HG02870 (cell line): Measurements from ENCODE around the gene ACSL1.
"Not testable (repeated sequence)": the region's sequence is repeated elsewhere in the genome, so short reads cannot be mapped to it uniquely, and the experiment has no call there.

ENCODE experiments used
- ATAC-seq: cut with Tn5 transposase; IDR thresholded peaks from one replicate; pipeline ENCODE4 v1.9.1; 2021; ENCODE audit warnings: mild to moderate bottlenecking, moderate library complexity; ENCODE audit not compliant: unreplicated experiment

ACSL1 gene

DNA sequence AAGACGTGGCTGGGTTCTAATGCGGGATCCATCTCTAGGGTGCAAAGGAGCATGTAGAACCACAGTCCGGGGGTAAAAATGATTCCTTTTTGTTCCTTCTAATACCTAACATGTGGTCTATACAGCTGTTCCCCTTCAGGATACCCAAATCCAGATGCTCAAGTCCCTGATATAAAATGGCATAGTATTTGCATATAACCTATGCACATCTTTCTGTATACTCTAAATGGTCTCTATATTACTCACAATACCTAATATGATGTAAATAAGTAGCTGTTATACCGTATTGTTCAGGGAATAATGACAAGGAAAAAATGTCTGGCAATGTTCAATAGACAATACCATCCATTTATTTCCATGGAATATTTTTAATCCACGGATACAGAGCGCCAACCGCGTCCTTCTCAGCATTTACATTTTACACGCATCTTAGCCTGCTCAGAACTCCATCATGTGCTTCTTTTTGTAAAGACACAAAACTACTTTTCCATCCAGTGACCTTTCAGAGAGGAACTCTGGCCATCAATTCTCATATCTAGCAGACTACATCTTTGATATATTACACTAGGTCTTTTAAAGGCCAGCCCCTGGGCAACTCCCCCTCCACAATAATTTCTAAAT lies 31.9 kb downstream of the ACSL1 start:
- no peak for ATAC-seq

DNA sequence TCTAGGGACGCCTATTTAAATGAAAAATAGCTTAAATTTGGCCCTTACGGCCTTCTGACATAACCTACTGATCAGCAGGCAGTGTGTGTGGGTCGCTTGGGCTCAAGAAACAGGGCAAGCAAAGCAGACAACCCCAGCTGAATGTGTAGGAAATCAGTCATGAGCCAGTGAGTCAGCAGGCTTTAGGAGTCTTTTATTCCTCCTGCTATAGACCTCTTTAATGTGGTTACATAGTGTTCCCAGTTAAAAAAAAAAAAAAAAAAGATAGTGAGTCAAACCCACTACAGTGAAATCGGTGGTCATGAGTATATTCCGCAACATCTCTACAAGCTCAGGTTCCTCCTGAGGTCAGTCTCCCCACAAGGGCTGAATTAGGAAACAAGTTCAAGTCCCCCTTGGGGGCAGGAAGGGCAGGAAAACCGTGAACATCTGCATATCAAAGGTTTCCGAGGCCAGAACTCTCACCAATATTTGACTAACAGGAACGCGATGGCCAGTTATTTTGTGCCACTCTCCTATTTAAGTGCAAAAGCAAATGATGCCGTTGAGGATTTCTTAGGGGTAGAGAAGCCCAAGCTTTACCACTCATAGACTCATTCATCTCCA lies 32.7 kb downstream of the ACSL1 start:
- ATAC-seq = no peak

DNA sequence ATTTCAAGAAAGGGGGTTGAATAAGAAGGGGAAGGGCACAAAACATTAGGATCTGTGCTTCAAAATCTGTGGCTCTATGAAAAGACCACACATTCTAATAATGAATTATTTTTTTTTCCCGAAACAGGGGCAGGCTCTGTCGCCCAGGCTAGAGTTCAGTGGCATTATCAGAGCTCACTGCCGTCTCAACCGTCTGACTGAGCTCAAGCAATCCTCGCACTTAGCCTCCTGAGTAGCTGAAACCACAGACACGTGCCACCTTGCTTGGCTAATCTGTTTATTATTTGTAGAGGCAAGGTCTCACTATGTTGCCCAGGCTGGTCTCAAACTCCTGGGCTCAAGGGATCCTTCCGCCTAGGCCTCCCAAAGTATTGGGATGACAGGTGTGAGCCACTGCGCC lies 33.4 kb downstream of the ACSL1 start:
- no peak for ATAC-seq

DNA sequence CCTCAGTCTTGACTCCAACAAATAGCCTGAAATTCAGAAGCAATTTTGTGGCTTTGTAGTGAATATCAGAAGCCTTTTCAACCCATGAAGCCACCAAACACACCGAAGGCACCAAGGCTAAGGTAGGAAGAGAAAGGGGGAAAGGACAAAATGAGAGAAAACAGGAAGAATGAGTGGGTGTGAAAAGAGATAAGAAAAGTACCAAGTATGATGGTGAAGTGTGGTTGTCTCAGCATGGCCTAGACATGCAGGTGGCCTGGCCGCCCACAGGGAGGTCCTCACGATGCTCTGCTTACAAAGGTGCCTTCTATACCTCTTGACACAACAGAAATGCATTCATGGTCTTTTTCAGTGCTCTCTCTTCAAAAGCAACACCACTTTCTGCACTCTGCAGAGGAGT lies 34.9 kb downstream of the ACSL1 start:
- ATAC-seq = no peak

GRCh38 chr4:184787766-184788503 lies 37.8 kb downstream of the ACSL1 start:
- no peak for ATAC-seq

DNA sequence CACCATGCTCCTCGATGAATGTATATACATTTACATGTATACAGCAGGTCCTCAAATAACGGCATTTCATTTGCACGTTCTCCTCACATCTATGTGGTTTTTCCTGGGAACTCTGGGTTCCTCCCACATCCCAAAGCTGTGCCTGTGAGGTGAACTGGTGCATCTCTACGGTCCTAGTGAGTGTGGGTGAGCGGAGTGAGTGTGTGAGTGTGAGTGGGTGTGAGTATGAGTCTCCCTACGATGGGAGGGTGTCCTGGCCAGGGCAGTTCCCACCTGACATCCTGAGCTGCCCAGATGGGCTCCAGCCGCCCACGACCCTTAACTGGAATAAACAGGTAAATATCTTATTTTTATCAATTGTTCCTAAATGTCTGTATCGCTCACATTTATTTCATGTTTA lies 40.0 kb downstream of the ACSL1 start:
- no peak for ATAC-seq

DNA sequence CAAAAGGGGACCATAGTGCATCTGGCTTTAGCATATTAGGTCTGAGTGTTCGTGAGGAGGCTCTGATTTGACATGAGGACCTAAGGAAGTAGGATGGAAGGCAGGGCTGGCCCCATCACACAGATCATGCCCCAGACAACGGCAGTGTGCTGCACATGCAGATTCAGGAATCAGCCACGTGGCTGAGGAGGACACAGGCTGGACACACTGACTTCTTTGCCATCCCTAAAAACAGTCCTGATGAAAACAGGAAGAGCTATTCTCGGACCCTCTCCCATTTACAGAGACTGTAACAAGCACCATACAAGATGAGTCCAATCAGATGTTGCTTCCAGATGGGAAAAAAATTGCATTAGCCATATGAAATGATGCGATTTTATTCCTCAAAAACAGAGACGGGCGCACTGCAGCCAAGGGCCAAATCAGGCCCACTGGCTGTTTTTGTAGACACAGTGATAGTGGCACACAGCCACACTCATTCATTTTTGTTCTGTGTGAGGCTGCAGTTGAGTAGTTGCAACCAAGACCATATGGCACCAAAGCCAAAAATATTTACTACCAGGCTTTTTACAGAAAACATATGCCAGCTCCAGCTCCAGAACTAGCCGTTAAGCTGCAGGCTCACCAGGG lies 41.0 kb downstream of the ACSL1 start:
- ATAC-seq = no peak

- ATAC-seq = no peak
Measured at GRCh38 chr4:184782731-184783373, 42.9 kb downstream of the ACSL1 start.

GRCh38 chr4:184779160-184779559 lies 46.6 kb downstream of the ACSL1 start:
- ATAC-seq = not testable (repeated sequence)

DNA sequence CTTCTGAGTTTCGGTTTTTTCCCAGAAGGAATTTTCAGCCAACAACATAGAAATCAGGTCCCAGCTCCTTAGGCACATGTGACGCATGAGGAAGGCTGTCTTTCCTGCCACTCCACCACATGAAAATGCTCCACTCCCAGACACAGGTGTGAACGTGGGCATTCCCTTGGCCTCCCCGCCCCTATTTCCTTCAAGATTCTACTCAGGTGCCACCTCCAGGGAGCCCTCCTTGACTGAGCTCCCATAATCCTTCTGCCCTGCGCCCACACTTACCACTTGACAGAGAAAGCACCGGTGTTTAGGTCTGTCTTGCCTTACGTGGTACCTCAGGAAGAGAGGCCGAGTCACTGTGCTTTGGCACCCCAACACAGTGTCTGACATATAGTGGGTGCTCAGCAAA lies 47.4 kb downstream of the ACSL1 start:
- ATAC-seq = no peak

DNA sequence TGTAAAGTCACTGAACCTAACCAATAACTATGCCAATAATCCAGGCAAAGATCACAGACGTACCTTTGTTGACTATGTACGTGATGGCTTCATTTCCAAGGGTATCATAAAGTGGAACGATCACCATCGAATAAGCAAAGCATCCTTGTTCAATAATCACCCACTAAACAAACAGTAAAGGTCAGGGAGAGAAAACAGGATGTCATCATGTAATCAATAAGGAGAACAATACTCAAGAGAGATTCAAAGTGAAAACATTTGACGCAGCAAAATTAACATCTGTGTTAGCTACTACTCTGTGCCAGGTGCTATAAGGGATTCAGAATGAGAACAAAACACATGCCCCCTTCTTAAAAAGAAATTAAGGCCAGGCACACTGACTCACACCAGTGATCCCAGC lies 48.9 kb downstream of the ACSL1 start:
- ATAC-seq = no peak

DNA sequence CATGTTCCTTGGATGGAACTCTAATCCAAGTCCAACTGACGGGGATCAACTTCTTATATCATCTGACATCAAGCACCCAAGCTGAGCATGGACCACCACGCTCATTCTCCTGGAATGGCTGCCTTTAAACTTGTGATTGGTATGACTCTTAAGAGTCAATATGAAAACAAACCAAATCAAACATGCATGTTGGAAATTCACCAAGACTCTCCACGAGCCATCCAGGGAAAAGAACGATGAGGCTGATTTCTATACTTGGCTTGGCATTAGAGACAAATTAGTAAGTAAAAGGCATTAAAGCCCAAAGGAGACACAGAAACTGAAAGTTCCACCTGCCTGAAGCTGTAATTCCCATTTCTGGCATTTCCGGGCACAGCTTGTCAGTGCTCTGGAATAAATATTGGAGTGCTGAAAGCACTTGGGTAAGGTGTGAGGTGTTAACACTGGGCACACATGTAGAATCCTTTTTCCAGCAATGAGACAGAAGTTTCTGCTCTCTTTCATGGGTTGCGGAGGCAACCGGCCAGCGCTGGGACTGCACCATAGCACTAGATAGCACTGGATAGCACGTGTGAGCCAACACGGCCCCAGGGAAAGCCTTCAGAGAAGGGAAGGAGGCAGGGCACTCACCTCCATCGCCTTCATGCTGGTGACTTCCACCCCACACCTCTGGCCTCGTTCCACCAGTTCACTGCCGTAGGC lies 49.8 kb downstream of the ACSL1 start:
- no peak for ATAC-seq

DNA sequence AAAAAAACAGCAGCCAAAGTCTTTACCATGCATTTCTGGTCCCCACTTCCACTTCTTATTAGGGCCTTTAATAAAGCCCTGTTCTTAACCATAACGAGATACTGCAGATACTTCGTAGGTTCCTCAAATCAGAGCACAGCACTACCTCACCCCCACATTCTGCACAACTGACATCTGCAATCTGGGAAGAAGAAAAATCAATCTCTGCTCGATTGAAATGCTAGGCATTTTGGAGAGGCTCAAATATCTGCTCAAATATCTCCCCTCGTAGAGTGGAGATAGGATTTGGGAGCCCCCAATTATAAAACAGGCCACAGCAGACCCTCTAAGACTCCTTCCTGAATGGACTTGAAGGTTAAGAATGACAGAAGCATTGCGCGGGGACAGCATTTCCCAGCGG lies 51.6 kb downstream of the ACSL1 start:
- ATAC-seq = no peak

GRCh38 chr4:184771416-184771815 lies 54.4 kb downstream of the ACSL1 start:
- no peak for ATAC-seq

GRCh38 chr4:184769141-184769765 lies 56.5 kb downstream of the ACSL1 start:
- no peak for ATAC-seq

DNA sequence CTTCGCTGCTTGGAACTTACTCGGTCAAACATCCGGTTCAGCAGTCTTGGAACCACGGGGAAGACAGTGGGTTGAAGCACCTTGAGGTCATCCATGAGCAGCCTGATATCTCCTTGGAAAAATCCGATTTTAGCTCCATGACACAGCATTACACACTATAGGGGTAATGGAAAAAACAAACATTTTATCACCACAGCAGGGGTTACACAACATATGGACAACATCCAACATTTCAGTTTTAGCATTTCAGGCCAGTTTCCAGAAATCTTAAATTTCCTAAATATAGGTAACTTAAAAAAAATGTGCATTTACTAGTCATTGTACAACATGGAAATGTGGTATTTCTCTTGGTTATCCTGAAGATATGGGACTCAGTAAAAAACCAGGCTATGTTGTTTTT lies 57.5 kb downstream of the ACSL1 start:
- ATAC-seq = no peak

DNA sequence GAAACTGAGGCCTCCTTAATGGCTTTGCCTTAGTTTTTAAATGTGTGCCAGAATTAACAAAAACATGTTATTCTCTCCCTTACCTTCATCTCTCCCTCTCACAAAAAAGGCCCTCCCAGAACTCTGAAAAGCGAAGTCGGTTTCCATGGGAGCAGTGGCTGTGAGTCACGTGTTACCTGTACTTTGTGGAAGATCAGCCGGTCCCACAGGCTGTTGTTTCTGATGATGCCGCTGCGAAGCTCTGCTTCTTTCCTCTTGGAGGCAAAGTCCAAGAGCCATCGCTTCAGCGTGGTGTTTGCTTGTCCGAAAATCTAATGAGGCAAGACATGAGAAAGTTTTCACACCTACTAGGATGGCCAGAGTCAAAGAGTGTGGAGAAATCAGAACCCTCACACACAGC lies 59.3 kb downstream of the ACSL1 start:
- no peak for ATAC-seq

DNA sequence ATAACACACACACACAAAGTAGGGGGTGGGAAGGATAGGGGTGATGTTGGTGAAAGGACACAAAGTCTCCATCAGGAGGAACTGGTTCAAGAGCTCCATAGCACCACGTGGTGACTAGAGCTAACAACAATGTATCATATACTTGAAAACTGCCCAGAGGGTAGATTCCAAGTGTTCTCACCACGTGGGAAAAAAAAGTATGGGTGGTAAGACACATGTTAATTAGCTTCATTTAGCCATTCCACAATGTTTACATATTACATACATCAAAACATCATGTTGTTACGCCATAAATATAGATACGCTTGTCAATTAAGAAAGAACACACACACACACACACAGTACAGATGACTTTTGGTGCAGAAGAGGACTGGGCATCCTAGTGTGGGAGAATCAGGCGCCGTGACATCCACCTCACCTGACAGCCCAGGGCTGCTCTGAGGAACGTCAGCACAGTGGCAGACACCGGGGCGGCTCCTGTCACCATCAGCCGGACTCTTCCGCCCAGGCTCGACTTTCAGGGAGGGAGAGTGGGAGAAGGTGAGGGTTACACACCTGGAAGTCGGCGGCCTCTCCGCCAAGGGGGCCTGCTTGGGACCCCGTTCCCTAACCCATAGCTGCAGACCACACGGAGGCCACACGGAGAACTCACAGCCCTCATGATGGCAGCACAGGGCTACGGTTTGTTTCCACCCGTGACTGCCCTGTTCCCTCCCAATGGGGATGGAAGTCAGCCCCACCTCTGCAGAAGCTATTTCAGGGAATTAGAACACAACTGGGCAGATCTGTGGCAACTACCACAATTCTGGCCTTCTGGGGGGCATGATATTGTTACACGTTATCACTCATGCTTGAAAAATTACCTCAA lies 60.1 kb downstream of the ACSL1 start:
- ATAC-seq = no peak

- no peak for ATAC-seq
Measured at GRCh38 chr4:184764601-184765000, 61.2 kb downstream of the ACSL1 start.
